Measurements from ENCODE around the gene LRRC59. TPM values are rescaled to one million over a fixed set of nuclear protein-coding genes. Genes with fewer than 3 reads are reported as not detected.
A peak's percentile ranks its signal among the peaks of the same experiment; 100 is the strongest.
"Not testable (repeated sequence)": the region's sequence is repeated elsewhere in the genome, so short reads cannot be mapped to it uniquely, and the experiment has no call there.

LRRC59 gene
- total RNA-seq, 4 donors from 2014 or later = 11.6 to 29.3 (median 24.2) TPM

DNA sequence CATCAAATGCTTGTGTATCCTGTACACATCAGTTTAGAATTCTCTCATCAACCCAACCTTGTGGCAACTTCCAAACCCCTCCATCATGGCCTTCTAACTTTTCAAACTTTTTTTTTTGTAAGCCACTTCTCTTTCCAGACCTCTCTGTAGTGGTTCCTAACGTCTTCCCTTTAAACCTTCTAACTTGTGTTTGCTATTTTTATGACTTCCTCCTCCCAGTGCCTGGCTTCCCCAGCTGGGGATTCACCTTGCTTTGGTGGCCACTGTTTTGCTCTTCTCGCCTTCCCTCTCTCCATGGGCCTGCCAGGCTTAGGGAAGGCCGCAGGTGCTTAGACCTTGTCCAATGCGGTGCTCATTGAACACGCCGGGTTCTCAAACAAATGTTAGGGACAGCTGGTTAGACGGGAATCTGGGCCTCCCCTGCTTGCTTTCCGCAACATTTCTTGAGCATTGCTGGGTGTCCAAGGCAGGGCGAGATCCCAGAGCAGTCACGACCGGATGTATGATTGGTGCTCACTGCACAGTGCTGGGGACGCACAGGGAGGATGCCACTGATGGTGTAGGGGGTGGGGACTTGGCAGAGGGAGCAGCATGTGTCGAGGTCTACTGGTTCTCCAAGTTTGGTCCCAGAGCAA, 52.5 kb downstream of the LRRC59 start:
- peak in 1 of 2 donors; percentile 85 for DNase-seq (ENCODE audit: low spot score in 2 of 2)
- H3K4me3 ChIP-seq (ENCODE audit: low read depth, poor library complexity, severe bottlenecking) = no peak overlapping the region
- WGBS, 2 donors = 54 to 57% methylated on average over 13 of the region's 13 CpGs

DNA sequence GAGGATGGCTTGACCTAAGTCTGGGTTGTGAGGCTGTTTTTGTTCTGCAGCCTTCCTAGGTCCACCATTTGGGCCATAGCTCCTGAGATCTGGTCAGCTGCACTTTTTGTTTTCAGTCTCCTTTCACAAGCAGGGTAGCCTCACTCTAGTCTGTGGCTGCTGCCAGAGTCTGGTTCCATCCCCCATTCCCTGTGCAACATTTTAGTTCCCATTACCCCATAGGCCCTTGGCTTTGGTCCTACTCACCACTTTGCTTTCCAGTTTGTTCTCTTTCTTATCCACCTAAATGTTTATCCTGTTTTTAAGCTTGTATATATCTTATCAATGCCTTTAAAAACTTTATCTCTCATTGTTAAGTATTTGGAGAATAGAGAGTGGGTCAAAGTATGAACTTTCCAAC, 57.9 kb downstream of the LRRC59 start:
- no peak overlapping the region for H3K4me3 ChIP-seq (ENCODE audit: low read depth, poor library complexity, severe bottlenecking)
- intact Hi-C loops (cut with DNase I; ENCODE audit: low total_unique reads) = no loop called here
- no peak for TF ChIP-seq POLR2A (IDR thresholded peaks at IDR 0.05)
- TF ChIP-seq, protein P1, sequence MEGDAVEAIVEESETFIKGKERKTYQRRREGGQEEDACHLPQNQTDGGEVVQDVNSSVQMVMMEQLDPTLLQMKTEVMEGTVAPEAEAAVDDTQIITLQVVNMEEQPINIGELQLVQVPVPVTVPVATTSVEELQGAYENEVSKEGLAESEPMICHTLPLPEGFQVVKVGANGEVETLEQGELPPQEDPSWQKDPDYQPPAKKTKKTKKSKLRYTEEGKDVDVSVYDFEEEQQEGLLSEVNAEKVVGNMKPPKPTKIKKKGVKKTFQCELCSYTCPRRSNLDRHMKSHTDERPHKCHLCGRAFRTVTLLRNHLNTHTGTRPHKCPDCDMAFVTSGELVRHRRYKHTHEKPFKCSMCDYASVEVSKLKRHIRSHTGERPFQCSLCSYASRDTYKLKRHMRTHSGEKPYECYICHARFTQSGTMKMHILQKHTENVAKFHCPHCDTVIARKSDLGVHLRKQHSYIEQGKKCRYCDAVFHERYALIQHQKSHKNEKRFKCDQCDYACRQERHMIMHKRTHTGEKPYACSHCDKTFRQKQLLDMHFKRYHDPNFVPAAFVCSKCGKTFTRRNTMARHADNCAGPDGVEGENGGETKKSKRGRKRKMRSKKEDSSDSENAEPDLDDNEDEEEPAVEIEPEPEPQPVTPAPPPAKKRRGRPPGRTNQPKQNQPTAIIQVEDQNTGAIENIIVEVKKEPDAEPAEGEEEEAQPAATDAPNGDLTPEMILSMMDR (IDR thresholded peaks at IDR 0.05) = no peak
- no peak for DNase-seq (ENCODE audit: low spot score in 2 of 2)

More for the DNA sequence above, 52.5 kb downstream of the LRRC59 start:
- no peak for TF ChIP-seq POLR2A (IDR thresholded peaks at IDR 0.05)
- TF ChIP-seq, protein P1 (IDR thresholded peaks at IDR 0.05) = no peak
- intact Hi-C loops (cut with DNase I; ENCODE audit: low total_unique reads) = no loop called here

DNA sequence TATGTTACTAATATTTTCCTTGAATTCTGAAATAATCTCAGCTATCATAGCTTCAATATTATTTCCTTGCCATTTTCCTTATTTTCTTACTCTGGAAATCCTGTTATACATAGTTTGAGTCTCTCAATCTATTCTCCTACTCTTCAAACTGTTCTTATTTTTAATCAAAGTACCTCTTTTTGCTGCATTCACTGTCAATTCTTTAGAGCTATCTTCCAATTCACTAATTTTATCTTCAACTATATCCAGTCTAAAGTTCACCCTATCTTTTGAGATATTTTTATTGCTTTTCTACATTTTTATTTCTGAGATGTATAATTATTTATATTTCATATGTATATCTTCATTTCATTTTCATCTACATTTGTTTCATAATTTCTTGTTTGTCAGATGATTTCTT, 58.7 kb downstream of the LRRC59 start:
- no peak overlapping the region for H3K4me3 ChIP-seq (ENCODE audit: low read depth, poor library complexity, severe bottlenecking)
- no peak for DNase-seq (ENCODE audit: low spot score in 2 of 2)
- intact Hi-C loops (cut with DNase I; ENCODE audit: low total_unique reads) = no loop called here
- no peak for TF ChIP-seq POLR2A (IDR thresholded peaks at IDR 0.05)
- TF ChIP-seq, protein P1 (IDR thresholded peaks at IDR 0.05) = no peak

DNA sequence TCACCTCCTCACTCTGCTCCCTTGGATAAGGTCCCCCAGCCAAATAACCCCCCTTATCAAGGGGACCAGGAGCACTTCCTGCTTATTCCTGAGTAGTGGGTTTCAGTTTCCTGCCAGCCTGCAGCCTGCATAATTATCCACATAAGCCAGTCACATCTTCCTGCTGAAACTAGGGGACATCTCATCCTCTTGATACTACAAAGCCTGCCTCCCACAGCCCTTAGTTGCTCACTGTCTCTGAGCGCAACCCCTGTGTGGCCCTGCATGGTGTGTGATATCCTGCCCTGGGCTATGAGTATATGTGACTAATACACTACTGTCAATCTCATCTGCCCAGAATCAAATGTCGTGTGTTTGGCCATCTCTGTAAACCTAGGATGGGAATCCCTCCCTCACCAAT, 59.4 kb downstream of the LRRC59 start:
- intact Hi-C loops (cut with DNase I; ENCODE audit: low total_unique reads) = no loop called here
- DNase-seq (ENCODE audit: low spot score in 2 of 2) = no peak
- WGBS, 2 donors = 83 to 89% methylated on average over 2 of the region's 2 CpGs
- no peak for TF ChIP-seq POLR2A (IDR thresholded peaks at IDR 0.05)
- TF ChIP-seq, protein P1 (IDR thresholded peaks at IDR 0.05) = no peak
- H3K4me3 ChIP-seq (ENCODE audit: low read depth, poor library complexity, severe bottlenecking) = no peak overlapping the region

DNA sequence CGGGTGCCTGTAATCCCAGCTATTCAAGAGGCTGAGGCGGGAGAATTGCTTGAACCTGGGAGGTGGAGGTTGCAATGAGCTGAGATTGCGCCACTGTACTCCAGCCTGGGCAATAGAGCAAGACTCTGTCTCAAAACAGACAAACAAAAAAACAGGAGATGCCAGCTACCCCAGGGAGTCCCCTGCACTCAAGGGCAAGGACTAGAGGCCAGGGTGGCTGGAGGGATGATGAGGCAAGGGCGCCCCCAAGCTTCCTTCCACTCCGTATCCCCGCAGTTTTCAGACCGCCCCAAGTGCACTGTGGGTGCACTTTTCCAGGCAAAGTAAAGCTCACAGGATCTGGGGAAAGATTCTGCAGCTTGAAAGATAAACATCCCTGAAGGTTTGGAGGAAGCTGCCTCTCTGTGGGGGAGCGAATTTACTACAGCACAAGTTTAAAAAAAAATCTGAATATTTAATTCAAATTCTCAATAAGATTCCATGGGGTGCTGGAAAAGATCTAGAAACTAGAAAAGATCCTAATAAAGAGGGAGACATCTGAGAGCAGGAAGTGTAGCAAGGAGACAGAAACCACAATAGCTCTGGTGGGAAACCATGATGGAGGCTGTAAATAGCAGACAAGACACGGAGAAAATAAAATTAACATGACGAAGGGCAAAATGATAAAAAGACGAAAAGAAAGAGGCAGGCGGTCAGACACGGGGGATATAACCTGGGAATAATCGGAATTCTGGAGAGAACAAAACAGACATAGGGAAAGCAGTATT, 63.8 kb downstream of the LRRC59 start:
- H3K4me3 ChIP-seq (ENCODE audit: low read depth, poor library complexity, severe bottlenecking); DNase-seq (ENCODE audit: low spot score in 2 of 2); intact Hi-C loops (cut with DNase I; ENCODE audit: low total_unique reads): not testable (repeated sequence)
- 66 to 72% methylated on average over 14 of the region's 14 CpGs for WGBS, 2 donors

DNA sequence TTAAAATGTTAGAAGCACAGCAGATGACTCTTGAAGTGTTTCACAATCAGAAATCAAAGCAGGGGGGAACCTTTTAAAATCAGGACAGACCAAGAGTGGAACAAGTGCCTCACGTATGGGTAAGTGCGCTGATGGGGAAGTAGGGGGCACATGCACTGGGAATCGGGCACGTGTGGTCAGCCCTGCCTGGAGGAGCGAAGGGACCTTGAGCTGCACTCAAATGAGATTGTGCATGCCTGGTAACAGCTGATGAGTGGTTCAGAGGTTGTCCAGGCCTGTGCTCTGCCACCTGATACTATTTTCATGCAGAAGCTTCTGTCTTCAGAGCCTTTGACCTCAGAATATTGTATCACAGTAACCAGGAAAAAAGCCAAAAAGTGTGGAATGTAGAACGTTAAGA, 65.1 kb downstream of the LRRC59 start:
- intact Hi-C loops (cut with DNase I; ENCODE audit: low total_unique reads) = no loop called here
- 63 to 73% methylated on average over 6 of the region's 6 CpGs for WGBS, 2 donors
- no peak overlapping the region for H3K4me3 ChIP-seq (ENCODE audit: low read depth, poor library complexity, severe bottlenecking)
- DNase-seq (ENCODE audit: low spot score in 2 of 2) = no peak
- TF ChIP-seq, protein P1 (IDR thresholded peaks at IDR 0.05) = no peak
- TF ChIP-seq POLR2A (IDR thresholded peaks at IDR 0.05) = no peak

Other genes starting within 250 kb of the LRRC59 start
- gene PPP1R9B, start 246.8 kb downstream of the LRRC59 start, total RNA-seq = 10 to 100 TPM; 20.7 to 31.9 (median 29.5) TPM
- gene SGCA, start 231.5 kb downstream of the LRRC59 start, total RNA-seq = 1 to 10 TPM; 1.0 to 9.9 (median 5.6) TPM
- 10 to 100 TPM; 15.0 to 90.5 (median 25.8) TPM for gene COL1A1, start 195.9 kb downstream of the LRRC59 start, total RNA-seq
- 1 to 10 TPM in 1 of 4 donors, not detected in 3; 3.1 TPM for gene TMEM92, start 123.1 kb downstream of the LRRC59 start, total RNA-seq
- gene XYLT2, start 51.4 kb downstream of the LRRC59 start, total RNA-seq = 10 to 100 TPM; 23.5 to 41.3 (median 34.6) TPM
- 10 to 100 TPM; 52.1 to 56.0 (median 53.3) TPM for gene MRPL27, start 24.3 kb downstream of the LRRC59 start, total RNA-seq
- gene EME1, start 24.3 kb downstream of the LRRC59 start, total RNA-seq = 1 to 10 TPM in 1 of 4 donors, under 1 TPM in 3; 0.27 to 1.3 (median 0.38) TPM
- gene ACSF2, start 28.7 kb upstream of the LRRC59 start, total RNA-seq = 100 to 1,000 TPM in 1 of 4 donors, 10 to 100 TPM in 3; 40.8 to 121 (median 64.3) TPM
- gene CHAD, start 71.4 kb upstream of the LRRC59 start, total RNA-seq = 1 to 10 TPM; 3.2 to 8.2 (median 7.2) TPM
- 10 to 100 TPM; 21.5 to 40.5 (median 26.5) TPM for gene RSAD1, start 81.3 kb upstream of the LRRC59 start, total RNA-seq
- gene MYCBPAP, start 110.9 kb upstream of the LRRC59 start, total RNA-seq = 1 to 10 TPM in 1 of 4 donors, under 1 TPM in 3; 0.38 to 2.3 (median 0.54) TPM
- gene EPN3, start 135.2 kb upstream of the LRRC59 start, total RNA-seq = 100 to 1,000 TPM in 3 of 4 donors, 10 to 100 TPM in 1; 99.2 to 174 (median 115) TPM
- 10 to 100 TPM; 27.6 to 56.0 (median 40.6) TPM for gene SPATA20, start 149.7 kb upstream of the LRRC59 start, total RNA-seq
- 1 to 10 TPM; 1.3 to 3.1 (median 1.8) TPM for gene CACNA1G, start 163.2 kb upstream of the LRRC59 start, total RNA-seq
- gene ABCC3, start 237.4 kb upstream of the LRRC59 start, total RNA-seq = 10 to 100 TPM; 25.8 to 47.5 (median 35.2) TPM

Data from lower leg skin (tissue), 4 donors.